GM21825 (cell line): ENCODE measurements around the gene COG2.
"Not testable (repeated sequence)": the region's sequence is repeated elsewhere in the genome, so short reads cannot be mapped to it uniquely, and the experiment has no call there.

ENCODE experiments used
- ATAC-seq: cut with Tn5 transposase; IDR thresholded peaks from one replicate; pipeline ENCODE4 v1.9.1; 2021; ENCODE audit warnings: mild to moderate bottlenecking, moderate library complexity; ENCODE audit not compliant: unreplicated experiment

The COG2 gene, protein sequence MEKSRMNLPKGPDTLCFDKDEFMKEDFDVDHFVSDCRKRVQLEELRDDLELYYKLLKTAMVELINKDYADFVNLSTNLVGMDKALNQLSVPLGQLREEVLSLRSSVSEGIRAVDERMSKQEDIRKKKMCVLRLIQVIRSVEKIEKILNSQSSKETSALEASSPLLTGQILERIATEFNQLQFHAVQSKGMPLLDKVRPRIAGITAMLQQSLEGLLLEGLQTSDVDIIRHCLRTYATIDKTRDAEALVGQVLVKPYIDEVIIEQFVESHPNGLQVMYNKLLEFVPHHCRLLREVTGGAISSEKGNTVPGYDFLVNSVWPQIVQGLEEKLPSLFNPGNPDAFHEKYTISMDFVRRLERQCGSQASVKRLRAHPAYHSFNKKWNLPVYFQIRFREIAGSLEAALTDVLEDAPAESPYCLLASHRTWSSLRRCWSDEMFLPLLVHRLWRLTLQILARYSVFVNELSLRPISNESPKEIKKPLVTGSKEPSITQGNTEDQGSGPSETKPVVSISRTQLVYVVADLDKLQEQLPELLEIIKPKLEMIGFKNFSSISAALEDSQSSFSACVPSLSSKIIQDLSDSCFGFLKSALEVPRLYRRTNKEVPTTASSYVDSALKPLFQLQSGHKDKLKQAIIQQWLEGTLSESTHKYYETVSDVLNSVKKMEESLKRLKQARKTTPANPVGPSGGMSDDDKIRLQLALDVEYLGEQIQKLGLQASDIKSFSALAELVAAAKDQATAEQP

GRCh38 chr1:230642263-230642959, at the start of gene COG2:
Gene COG2, plus strand, starts transcription at chr1:230642481. Its CDS starts 126 bp downstream, at chr1:230642607.
- ATAC-seq = peak; percentile 97

GRCh38 chr1:230592848-230593414, 49.4 kb upstream of the COG2 start:
- no peak for ATAC-seq

DNA sequence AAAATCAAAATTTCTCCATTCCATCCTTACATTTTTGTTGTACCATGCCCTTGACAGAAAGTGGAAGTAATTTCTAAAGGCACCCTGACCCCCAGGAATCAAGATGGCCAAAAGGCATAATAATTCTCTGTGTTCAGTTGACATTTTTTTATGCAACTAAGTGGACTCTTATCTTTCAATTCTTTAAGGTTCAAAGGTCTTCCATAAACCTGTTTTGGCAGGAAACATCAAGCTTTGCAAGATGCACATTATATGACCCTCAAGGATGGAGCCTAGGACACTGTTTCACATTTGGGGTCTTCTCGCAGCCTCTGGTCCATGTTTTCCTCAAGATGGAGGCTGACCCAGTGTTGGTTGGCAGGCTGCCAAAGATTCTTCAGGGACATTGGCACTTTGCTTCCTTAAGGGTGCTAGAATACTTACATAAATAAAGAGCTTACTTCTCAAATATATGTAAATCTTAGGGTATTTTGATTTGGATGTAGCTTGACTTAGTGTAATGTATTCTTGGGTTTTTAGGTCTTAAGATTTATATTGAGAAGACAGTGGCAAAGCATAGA, 48.0 kb upstream of the COG2 start:
- ATAC-seq = no peak

GRCh38 chr1:230595181-230595580, 47.1 kb upstream of the COG2 start:
- ATAC-seq = no peak

DNA sequence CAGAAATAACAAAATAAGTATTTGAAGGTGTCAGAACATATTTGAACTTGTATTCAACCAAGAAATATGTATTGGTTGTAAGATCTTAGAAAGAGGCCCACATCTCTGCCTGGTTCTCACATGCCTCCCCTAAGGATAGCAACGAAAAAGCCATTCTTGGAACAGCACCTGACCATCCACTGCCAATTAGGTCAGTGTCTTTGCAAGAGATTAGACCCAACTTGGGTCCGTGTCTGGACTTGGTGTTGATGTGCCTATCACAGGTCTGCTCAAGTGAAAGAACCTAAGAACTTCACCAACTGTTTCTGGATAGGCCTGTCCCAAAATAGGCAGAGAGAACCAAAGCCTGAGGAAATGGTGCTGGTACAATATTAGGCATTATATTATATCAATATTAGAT, 46.0 kb upstream of the COG2 start:
- no peak for ATAC-seq

GRCh38 chr1:230598745-230599144, 43.5 kb upstream of the COG2 start:
- no peak for ATAC-seq

GRCh38 chr1:230599926-230600656, 42.2 kb upstream of the COG2 start:
- no peak for ATAC-seq

DNA sequence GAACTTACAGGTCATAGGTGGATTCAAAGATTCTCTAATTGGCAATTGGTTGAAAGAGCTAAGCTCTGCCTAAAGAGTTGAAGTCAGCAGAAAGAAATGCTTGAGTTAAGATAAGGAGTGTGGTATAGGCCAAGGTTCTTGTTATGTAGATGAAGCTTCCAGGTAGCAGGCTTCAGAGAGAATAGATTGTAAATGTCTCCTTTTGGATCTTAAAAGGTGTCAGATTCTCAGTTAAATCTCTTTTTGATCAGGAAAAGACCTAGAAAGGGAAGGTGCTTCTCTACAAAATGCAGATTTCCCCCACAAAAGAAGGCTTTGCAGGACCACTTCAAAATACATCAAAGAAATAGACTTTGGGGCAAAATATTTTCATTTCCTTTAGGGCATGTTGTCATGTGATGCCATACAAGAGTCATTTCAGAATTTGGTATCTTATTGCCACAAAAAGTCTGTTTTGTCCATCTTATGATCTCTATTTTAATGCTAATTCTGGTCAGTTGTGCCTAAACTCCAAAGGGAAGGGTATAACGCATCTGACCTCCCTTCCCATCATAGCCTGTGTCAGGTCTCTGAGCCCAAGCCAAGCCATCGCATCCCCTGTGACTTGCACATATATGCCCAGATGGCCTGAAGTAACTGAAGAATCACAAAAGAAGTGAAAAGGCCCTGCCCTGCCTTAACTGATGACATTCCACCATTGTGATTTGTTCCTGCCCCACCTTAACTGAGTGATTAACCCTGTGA, 41.5 kb upstream of the COG2 start:
- not testable (repeated sequence) for ATAC-seq

DNA sequence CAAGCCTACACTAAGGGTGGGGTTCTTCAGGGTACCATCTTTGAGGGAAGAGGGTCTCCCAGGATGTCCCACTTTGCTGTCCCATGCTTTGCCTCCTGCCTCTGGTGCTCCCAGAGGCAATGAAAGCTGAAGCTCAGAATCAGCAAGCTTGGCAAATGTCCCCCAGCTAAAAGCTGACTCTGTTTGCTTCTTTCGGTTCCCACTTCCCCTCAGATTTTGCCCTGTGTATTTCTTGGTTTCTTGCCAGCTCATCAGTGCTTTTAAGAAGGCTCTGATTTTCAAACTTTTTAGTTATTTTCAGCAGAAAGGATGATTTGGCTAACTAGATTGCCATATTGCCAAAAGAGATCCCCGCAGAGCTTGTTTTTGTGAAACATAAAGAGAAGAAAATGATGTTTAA, 33.1 kb upstream of the COG2 start:
- no peak for ATAC-seq

GRCh38 chr1:230610589-230610988, 31.7 kb upstream of the COG2 start:
- ATAC-seq = no peak

- ATAC-seq = no peak
Observed at GRCh38 chr1:230611128-230611877, 31.0 kb upstream of the COG2 start.

DNA sequence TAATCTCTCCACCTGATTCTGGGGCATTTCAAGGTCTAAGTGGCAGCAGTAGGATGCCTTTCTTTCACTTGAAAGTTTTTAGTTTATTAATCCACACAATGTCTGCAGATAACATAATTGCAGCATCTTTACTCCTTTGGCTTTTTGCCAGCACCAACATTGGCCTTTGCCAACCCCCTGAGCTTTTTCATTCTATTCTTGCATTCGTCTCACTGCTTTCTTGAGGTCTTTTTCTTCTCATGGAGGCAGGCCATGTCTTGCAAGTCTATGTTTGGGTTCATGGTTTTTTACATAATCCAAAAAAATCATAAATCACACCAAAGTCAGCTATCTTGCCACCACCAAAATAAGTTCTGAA, 30.4 kb upstream of the COG2 start:
- no peak for ATAC-seq

DNA sequence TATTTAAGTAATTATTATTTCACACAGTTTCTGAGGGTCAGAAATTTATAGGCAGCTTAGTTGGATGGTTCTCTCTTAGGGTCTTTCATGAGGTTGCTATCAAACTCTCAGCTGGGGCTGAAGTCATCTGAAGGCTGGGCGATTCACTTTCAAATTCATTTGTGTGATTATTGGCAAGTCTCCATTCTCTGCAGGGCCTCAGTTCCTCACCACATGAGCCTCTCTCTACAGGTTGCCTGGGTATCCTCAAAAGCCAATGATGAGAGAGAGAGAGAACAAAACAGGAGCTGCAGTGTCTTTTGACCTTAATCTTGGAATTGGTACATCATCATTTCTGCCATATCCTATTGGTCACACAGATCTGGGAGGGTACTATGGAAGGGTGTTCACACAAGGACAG, 29.6 kb upstream of the COG2 start:
- no peak for ATAC-seq

- no peak for ATAC-seq
Observed at GRCh38 chr1:230614121-230614520, 28.2 kb upstream of the COG2 start.

DNA sequence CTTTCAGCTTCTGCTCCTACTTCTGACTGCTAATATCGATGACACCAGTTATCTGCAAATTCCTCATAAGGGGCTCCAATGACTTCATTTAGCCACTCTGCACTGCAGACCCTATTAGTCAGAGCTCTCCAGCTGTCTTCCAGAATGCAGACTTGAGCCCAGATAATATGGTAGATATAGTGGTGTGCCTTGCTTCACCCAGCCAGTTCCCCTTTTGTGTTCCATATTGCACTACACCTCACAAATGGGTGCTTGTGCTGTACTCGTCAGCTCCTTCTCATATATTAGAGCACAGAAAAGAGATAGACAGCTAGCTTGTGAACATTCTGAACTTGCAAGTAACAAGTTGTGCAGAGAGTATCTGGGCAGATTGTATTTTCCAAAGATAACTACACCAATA, 23.7 kb upstream of the COG2 start:
- no peak for ATAC-seq

DNA sequence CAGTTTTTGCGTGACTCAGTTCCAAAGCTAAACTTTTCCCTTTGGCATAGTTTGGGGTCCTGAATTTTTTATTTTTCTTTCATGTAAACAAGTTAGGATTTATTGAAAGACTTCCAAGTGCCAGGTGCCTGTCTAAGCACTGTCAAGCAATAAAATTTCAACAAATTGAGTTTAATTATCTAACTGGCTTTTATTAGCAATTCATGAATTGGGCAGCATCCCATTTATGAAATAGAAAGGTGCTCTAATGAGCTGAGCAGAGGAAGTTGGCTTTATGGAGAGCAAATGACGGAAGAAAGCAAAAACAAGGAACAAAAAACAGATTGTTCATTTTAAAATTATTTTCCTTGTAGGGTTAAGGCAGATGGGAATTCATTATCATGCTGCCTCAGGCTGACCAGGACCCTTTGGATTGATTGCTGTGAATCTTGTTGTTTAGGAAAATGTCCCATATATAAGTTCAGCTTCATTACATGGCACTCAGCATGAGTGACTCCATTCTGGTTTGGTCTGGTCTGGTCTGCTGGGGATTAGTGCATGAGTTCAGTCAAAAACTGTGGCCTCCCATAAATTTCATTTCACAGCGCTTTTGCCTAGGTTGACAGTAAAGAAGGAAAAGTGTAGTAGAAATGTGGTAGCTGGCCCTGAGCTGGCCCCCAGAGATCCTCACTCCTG, 21.5 kb upstream of the COG2 start:
- ATAC-seq = no peak

DNA sequence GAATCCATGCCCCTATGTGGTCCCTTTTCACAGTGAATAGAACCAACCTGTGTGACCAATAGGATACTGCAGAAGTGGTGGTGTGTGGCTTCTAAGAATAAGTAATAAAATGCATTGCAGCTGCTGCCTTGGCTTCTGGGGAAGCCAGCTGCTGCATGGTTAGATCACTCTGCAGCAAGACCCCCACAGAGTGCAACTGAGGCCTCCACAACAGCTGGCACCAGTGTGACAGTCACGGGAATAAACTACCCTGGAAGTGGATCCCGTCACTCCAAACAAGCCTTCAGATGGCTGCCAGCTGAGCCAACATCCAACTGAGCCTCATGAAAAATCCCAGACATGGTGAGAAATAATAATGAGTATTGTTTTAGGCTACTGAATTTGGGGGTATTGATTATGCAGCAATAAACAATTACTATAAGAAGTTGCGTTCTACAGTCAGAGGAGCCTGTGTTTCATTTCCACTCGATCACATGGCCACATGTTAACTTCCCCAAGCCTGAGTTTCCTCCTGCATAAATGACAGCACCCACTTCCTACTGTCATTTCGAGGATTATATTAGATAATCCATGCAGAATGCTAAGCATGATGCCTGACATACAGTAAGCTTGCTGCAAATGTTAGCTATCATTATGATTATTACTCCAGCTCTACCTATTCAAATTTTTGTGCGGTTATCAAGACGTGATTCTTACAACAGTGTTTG, 20.8 kb upstream of the COG2 start:
- ATAC-seq = no peak

GRCh38 chr1:230622151-230622550, 20.1 kb upstream of the COG2 start:
- ATAC-seq = no peak
